Measurements from ENCODE around the gene XRN1.
"Not testable (repeated sequence)": the region's sequence is repeated elsewhere in the genome, so short reads cannot be mapped to it uniquely, and the experiment has no call there.

XRN1 gene, protein sequence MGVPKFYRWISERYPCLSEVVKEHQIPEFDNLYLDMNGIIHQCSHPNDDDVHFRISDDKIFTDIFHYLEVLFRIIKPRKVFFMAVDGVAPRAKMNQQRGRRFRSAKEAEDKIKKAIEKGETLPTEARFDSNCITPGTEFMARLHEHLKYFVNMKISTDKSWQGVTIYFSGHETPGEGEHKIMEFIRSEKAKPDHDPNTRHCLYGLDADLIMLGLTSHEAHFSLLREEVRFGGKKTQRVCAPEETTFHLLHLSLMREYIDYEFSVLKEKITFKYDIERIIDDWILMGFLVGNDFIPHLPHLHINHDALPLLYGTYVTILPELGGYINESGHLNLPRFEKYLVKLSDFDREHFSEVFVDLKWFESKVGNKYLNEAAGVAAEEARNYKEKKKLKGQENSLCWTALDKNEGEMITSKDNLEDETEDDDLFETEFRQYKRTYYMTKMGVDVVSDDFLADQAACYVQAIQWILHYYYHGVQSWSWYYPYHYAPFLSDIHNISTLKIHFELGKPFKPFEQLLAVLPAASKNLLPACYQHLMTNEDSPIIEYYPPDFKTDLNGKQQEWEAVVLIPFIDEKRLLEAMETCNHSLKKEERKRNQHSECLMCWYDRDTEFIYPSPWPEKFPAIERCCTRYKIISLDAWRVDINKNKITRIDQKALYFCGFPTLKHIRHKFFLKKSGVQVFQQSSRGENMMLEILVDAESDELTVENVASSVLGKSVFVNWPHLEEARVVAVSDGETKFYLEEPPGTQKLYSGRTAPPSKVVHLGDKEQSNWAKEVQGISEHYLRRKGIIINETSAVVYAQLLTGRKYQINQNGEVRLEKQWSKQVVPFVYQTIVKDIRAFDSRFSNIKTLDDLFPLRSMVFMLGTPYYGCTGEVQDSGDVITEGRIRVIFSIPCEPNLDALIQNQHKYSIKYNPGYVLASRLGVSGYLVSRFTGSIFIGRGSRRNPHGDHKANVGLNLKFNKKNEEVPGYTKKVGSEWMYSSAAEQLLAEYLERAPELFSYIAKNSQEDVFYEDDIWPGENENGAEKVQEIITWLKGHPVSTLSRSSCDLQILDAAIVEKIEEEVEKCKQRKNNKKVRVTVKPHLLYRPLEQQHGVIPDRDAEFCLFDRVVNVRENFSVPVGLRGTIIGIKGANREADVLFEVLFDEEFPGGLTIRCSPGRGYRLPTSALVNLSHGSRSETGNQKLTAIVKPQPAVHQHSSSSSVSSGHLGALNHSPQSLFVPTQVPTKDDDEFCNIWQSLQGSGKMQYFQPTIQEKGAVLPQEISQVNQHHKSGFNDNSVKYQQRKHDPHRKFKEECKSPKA (N-terminal part only)

GRCh38 chr3:142447852-142448823 is at the start of gene XRN1:
XRN1 (minus strand) TSS chr3:142448037; CDS start chr3:142447944, 93 bp downstream.
- DNase-seq = peak; percentile 94

DNA sequence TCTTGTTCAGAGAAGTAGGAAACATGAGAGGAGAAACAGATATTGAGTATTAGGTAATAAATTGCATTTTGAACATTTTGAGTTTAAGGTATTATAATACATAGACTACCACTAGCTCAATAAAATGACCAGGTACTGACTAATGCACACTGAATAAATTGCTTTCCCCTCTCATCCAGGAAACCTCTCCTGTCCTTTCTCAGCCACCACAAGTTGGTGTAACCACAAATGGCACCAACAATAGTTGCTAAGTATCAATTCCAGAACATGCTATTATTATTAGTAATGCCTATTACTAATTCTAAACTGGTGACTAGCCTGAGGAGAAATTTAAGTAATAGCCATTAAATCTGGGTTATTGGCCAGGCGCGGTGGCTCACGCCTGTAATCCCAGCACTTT is 47.3 kb upstream of the XRN1 start:
- no peak for DNase-seq

DNA sequence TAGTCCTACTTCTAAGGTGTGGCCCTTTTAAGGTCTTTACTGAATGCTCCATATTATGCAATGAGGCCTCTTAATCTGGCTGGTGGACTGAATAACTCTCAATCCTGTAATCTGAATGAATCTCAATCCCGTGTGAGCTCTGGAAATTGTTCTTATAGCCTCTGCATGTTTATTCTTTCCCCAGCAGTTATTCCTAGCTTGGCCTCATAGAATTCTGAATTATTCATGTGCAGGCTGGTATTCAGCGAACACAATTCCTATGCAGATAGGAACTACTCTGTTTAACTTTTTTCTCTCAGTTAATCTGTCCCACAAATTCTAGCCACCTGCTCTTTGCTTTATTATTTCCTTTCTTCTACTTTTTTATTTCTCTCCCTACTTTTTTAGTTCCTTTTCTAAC is 44.3 kb upstream of the XRN1 start:
- no peak for DNase-seq

GRCh38 chr3:142489572-142490323 is 41.9 kb upstream of the XRN1 start:
- DNase-seq = no peak

GRCh38 chr3:142484912-142485435 is 37.1 kb upstream of the XRN1 start:
- DNase-seq = no peak

- DNase-seq = no peak
These were observed 33.4 kb upstream of the XRN1 start for GRCh38 chr3:142481196-142481595.

GRCh38 chr3:142470826-142471225 is 23.0 kb upstream of the XRN1 start:
- DNase-seq = no peak

- DNase-seq = no peak
These were observed 20.6 kb upstream of the XRN1 start for GRCh38 chr3:142468456-142468855.

- DNase-seq = no peak
These were observed 19.9 kb upstream of the XRN1 start for GRCh38 chr3:142467768-142468167.

- DNase-seq = no peak
These were observed 12.9 kb upstream of the XRN1 start for GRCh38 chr3:142460689-142461088.

- DNase-seq = no peak
These were observed 12.1 kb upstream of the XRN1 start for GRCh38 chr3:142459929-142460328.

DNA sequence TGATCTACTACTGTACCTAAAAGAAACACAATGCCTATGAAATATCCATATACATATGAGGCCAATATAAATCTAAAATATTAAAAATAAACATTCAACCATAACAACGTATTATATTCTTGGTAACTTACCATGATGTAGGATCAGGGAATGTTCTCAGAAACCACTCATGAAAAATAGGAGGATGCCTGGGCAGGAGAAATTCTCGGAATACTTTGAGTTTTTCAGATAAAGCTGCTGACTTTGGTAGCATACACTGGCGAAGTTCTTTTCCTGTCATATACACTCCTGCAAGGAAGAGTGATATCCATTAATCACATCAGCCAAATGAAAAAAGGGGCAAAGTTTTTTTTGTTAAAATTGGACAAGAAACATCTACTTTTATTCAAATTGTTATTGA is 11.3 kb upstream of the XRN1 start:
- no peak for DNase-seq

DNA sequence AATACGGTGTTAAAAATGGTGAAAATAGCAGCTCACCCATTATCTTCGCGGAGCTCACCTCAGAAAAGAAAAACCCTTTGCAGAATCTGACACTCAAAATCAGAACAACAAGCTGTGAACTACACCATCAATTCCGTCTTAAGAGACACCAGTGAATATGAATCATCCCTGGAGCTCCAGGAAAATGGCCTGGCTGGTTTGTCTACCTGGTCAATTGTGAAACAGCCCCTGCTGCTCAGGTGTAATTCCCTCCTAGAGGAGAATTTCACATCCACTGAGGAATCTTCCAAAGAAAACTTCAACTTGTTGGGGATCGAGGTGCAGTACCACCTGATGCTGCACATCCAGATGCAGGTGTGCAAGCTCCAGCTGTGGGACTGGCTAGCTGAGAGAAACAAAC is 3.0 kb upstream of the XRN1 start:
- no peak for DNase-seq

DNA sequence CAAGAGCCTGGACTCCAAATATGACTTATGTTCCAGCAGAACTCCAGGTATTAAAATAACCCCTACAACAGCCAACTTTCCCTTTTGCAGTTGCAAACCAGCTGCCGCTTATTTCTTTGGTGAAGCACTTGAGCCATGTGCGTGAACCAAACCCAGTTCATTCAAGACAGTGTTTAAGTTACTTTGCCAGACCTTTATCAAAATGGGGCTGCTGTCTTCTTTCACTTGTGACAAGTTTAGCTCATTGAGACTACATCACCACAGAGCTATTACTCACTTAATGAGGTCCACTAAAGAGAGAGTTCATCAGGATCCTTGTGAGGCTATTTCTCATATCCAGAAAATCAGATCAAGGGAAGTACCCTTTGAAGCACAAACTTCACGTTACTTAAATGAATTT is 2.4 kb upstream of the XRN1 start:
- DNase-seq = no peak

DNA sequence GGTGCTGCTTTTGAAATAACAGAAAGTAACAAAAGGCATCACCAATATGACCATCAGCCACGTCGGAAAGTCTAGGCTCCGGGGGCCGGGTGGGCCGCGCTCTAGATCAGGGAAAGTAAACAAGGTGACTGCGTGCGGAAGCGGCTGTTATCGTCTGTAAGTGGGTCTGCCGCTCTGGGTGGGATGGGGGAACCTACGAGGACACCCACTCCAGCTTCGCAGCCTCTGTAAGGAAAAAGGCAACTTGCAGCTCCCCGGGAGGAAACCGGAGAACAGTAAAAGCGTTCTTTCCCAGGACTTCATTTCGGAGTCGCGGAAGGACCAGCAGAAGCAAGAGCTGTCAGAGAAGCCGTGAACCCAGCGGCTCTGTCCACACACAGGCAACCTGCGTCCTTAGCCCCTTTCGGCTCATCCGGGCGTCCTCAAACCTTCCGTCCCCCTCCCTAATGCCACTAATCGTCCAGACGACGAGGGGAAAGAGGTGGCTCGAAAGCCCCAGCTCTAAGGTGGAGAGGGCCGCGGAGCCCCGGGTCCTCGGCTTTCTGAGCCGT is 461 bp downstream of the XRN1 start:
- DNase-seq = peak; percentile 45

GRCh38 chr3:142445816-142446254 is 2.0 kb downstream of the XRN1 start:
- DNase-seq = peak; percentile 30

DNA sequence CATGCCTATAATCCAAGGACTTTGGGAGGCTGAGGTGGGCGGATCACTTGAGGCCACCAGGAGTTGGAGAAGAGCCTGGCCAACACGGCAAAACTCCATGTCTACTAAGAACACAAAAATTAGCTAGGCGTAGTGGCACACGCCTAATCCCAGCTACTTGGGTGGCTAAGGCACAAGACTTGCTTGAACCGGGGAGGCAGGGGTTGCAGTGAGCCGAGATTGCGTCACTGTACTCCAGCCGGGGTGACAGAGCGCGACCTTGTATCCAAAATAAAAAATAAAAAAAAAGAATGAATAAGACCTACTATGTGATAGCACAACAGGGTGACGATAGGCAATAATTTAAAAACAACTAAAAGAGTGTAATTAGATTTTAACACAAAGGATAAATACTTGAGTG is 3.5 kb downstream of the XRN1 start:
- DNase-seq = no peak

- not testable (repeated sequence) for DNase-seq
These were observed 4.8 kb downstream of the XRN1 start for GRCh38 chr3:142443060-142443459.

DNA sequence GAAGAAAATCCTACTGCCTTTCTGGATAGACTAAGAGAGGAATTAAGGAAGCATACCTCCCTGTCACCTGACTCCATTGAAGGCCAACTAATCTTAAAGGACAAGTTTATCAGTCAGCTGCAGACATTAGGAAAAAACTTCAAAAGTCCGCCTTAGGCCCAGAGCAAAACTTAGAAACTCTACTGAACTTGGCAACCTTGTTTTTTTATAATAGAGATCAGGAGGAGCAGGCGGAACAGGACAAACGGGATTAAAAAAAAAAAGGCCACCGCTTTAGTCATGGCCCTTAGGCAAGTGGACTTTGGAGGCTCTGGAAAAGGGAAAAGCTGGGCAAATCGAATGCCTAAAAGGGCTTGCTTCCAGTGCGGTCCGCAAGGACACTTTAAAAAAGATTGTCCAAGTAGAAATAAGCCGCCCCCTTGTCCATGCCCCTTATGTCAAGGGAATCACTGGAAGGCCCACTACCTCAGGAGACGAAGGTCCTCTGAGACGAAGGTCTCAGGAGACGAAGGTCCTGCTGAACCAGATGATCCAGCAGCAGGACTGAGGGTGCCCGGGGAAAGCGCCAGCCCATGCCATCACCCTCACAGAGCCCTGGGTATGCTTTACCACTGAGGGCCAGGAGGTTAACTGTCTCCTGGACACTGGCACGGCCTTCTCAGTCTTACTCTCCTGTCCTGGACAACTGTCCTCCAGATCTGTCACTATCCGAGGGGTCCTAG is 8.2 kb downstream of the XRN1 start:
- not testable (repeated sequence) for DNase-seq

- not testable (repeated sequence) for DNase-seq
These were observed 9.7 kb downstream of the XRN1 start for GRCh38 chr3:142438096-142438495.

Measured in CD4-positive, alpha-beta T cell treated with Interleukin-4 for 4 hours (primary cell).